DMS 273 (cell line): Measurements from ENCODE around the gene KLF13.

Experiments used
- DNase-seq: peaks from one replicate; lab custom pipeline; 2025; ENCODE audit not compliant: unreplicated experiment; lab: John Stamatoyannopoulos, UW

KLF13 gene

DNA sequence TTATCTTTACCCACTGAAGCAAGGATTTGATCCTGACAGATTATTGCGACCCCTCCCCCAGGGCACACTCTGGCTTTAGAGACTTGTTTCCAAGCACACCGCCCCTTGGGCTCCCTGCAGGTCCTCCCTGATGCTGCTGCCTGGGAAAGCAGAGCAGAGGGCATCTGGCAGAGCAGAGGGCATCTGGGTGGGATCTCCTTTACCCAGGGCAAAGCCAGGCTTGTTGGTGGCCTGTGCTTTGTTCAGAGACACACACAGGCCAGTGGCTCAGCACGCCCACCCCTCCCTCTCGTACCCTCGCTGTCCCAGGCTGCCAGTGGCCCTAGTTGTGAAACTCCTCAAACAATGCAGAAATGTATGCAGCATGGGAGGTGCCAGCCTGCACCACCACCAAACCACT, 4.8 kb downstream of the KLF13 start:
- no peak for DNase-seq

- DNase-seq, result no peak
These were observed 5.5 kb downstream of the KLF13 start for GRCh38 chr15:31332020-31332680.

DNA sequence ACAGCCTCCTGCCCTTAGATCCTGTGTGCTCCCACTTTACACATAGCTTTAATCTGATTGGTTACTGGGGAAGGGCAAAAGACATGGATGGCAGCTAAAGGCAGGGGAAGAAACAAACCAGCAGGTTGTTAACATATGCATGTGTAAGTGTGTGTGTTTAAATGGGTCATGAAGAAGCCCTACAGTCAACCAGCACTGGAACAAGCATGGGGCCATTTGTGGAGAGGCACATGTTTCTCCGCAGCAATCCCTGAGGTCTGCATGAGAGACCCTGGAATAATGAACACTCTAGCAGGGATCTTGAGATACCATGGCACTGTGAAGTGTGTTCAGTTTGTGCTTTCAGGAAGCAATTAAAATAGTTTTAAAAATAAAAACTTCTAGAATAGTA, 6.0 kb downstream of the KLF13 start:
- no peak for DNase-seq

DNA sequence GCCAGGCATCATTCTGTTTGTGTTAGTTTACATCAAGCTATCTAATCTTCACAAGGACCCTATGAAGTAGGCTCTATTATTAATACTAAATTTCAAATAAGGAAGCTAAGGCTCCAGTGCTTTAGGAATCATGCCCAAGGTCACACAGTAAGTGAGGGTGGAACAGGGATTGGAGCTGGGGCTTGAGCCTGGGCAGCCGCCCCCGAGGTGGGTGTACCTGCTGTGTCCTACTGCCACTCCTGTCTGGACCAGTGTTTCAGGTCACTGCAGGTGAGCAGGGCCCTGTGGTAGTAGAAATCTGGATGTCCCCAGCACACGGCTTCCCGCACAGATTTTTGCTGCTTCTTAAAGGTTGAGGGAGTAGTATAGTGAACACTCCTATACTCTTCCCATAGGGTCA, 6.5 kb downstream of the KLF13 start:
- no peak for DNase-seq

GRCh38 chr15:31333820-31334219, 7.2 kb downstream of the KLF13 start:
- DNase-seq, result no peak

GRCh38 chr15:31335989-31336592, 9.5 kb downstream of the KLF13 start:
- no peak for DNase-seq

DNA sequence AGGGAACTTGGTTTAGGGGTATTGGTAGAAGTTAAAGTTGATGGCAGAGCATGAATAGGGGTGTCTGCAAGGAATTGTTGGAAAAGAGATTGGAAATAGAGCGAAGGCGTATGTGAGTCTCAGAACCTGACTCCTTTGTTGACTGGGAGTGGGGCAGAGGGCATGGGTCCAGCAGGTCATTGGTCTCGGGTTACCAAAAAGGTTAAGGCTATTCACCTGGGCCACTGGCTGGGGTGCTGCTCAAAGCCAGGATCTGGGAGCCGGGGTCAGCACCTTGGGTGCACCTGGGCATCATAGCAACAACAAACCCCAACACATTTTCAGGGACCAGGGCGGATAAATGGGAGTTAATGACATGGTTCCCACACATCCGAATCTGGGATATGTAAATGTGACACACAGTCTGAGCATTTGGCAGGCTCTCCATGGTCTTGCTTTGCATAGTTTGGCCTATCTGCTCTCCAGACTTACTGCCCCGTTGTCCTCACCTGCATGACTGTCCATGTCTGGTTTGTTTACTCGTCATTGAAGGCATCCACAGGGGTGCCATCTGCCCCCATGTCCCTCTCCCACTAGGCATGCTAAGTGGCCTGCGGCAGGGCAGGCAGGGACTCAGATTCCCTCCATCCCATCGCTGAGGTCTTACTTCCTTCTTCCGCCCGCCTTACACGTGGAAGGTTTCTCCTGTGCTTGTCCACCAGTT, 10.1 kb downstream of the KLF13 start:
- no peak for DNase-seq

DNA sequence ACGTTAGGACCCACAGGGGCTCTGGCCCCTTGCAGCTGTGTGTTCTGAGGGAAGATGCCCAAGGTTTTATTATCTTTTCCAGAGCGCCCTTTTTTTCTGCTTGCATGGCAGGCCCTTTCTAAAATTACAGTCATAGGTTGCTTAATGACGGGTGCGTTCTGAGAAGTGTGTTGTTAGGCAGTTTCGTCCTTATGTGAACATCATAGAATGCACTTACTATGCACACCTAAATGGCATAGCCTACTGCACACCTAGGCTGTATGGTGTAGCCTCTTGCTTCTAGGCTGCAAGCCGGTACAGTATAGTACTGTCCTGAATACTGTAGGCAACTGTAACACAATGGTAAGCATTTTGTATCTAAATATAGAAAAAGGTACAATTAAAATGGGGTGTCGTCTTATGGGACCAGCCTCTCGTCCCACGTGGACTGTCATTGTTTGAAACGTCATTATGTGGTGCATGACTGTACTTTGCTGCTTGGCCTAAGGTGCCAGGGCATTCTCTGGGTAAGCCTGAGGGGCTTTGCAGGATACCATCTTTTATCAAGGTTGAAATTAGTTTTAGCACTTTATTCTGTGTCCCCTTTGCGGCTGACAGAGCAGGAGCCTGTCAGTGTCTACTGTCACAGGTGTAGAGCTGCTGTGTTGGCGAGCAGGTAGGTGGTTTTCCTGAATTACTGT, 10.9 kb downstream of the KLF13 start:
- DNase-seq, result no peak

DNA sequence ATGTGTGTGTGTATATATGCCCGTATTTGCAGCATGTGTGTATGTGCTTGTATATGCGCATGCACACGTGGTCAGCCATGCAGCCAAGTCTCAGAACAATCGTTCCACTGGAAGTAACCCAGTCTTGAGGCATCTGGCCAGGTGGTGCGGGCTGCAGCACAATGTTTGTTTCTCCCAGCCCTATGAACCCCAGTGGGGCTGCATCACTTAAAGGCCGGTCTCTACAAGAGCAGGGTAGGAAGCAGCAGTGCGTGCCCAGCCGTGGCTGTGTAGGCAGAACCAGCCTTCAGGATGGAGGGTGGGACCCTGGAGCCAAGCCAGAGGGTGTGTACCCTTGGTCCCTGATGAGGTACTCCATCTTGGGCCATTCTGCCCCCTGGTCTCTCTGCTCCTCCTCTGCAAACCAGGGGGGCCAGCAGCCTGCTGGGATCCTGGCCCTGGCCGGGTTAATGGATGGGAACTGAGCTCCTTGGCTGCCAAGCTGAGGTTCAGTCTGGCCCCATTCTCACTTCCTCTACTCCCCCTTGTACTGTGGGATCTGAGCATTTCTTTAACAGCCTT, 11.8 kb downstream of the KLF13 start:
- peak; percentile 61 for DNase-seq

- DNase-seq, result peak; percentile 87
These were observed 12.4 kb downstream of the KLF13 start for GRCh38 chr15:31338879-31339557.

DNA sequence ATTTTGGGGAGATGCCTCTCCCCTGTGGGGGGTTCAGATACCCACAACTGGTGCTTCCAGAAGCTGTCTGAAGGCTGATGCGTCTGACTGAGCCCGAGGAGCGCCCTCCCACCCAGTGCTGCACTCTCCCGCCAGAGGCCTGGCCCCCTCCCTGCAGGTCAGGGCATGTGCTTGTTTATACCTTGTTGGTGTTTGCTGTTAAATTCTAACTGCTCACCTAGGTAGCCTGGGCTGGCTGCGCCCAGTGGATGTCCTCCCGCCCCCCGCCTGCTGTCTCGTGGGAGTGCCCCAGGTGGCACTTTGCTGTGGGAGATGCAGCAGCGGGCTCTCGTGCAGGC, 12.9 kb downstream of the KLF13 start:
- no peak for DNase-seq

DNA sequence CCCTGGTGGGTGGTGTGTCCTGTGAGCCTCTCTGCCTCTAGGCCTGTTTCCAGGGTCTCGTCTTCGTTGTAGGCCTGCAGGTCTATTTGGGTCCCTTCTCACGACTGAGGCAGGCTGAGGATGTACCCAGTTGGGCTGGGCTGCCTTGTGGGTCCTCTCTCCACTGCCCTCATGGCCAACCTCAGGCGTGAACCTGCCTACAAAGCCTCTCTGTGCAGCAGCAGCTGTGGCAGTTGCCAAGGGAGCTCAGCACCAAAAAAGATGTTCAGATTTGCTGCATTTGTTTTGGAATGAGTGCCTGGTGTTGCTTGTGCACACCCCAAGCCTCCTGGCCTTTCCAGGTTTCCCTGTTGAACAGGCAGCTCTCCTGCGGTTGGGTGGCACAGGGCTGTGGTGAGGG, 13.4 kb downstream of the KLF13 start:
- peak; percentile 14 for DNase-seq

- no peak for DNase-seq
These were observed 14.0 kb downstream of the KLF13 start for GRCh38 chr15:31340592-31340991.

- no peak for DNase-seq
These were observed 14.4 kb downstream of the KLF13 start for GRCh38 chr15:31341071-31341470.

GRCh38 chr15:31341496-31342195, 15.0 kb downstream of the KLF13 start:
- DNase-seq, result no peak

DNA sequence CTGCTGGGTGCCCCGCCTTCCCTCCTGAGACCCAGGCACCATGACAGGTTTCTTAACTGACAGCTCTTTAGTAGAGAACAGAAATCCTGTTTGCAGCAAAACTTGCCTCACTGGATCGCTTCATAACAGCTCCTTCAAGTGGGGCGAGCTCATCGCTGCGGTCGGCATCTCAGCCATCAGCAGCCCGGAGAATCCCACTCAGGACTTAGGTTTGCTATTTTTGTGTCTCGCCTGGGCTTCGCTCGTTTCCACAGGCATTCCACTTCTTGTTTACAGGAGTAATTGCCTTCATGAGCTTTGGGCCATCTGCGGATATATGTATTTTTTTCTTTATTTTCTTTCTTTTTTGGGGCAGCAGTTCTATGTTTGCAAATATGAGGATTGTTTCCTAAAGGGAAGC, 15.7 kb downstream of the KLF13 start:
- no peak for DNase-seq

GRCh38 chr15:31342781-31343626, 16.4 kb downstream of the KLF13 start:
- DNase-seq, result no peak

GRCh38 chr15:31343831-31344230, 17.2 kb downstream of the KLF13 start:
- DNase-seq, result no peak

DNA sequence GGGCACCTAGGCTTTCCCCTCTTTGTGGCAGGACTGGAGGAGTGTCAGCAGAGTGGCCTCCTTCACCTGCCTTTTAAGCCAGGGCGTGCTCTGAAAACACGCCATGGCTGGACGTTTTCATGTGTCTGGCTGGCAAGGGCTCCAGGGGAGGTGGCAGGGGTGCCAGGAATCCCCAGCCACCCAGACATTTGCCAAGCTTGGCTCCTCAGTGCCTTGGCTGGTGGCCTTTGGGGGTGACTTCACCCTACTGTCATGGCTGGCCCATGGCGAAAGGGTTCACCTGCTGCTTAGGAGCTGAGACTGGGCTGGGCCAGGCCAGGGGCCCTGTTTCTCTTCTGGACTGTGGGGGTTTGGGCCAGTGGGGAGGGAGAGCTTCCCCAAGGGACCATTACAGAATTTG, 17.6 kb downstream of the KLF13 start:
- DNase-seq, result no peak
